Rectal smooth muscle tissue (tissue), 1 donor: ENCODE measurements around the gene RAD51B.

ENCODE experiments used
- H3K27ac ChIP-seq: one replicate; pipeline ENCODE4 v1.7.0; 2013; ENCODE audit warnings: low read depth, low read length, inconsistent platforms
- H3K27me3 ChIP-seq: one replicate; pipeline ENCODE4 v1.7.0; 2013; ENCODE audit warnings: low read length; ENCODE audit not compliant: control insufficient read depth, insufficient read depth
- H3K36me3 ChIP-seq: one replicate; pipeline ENCODE4 v1.7.0; 2013; ENCODE audit warnings: low read length; ENCODE audit not compliant: control insufficient read depth, insufficient read depth
- H3K4me1 ChIP-seq: one replicate; pipeline ENCODE4 v1.7.0; 2013; ENCODE audit warnings: low read length; ENCODE audit not compliant: control insufficient read depth, insufficient read depth
- H3K4me3 ChIP-seq: one replicate; pipeline ENCODE4 v1.7.0; 2013; ENCODE audit warnings: low read length
- H3K9ac ChIP-seq: one replicate; pipeline ENCODE4 v1.7.0; 2013; ENCODE audit warnings: low read length

RAD51B gene

DNA sequence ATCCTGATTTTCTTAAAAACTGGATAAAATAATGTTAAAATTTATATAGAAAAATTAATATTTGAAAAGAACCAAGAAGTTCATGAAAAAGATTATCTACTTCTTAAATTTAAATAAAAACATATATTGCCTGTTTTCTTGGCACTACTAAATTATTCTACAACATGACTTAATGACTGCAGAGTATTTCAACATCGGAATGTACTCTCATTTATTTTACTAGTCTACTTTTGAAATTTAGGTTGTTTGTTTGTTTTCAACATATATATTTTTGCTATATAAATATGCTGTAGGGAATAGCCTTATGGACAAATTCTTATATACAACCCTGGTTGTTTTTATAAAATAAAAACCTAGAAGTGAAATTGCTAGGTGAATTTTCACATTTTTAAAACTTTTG is 231.6 kb downstream of the RAD51B start:
- H3K4me3 ChIP-seq, result no peak overlapping the region
- H3K27me3 ChIP-seq, result no peaks in the 10 kb centered on the region
- H3K4me1 ChIP-seq, result no peaks in the 10 kb centered on the region
- no peak overlapping the region for H3K9ac ChIP-seq
- no peaks in the 10 kb centered on the region for H3K36me3 ChIP-seq
- no peak overlapping the region for H3K27ac ChIP-seq

DNA sequence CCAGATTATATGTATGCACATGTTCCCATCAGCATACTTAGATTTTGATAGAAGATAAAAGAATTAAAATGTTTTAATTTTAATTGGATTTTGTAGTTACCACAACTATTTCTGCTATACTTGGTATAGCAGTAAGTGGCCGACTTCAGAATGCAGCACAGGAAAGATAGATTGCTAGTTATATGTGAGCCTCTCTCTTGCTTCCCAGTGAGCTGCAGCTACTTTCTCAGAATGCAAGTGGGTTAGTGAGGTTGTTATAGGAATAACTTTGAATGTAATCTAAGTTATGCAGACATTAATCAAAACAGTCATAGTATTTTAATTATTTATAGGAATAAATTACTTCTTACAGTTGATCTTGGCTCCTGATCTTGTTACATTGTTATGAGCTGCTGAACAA is 240.6 kb downstream of the RAD51B start:
- Histone ChIP-seq H3K9ac (no peak overlapping the region), H3K27ac (no peak overlapping the region), H3K27me3 (no peaks in the 10 kb centered on the region), H3K4me1 (peaks cover 5% of the 10 kb centered on the region), H3K36me3 (no peaks in the 10 kb centered on the region), H3K4me3 (no peak overlapping the region)

DNA sequence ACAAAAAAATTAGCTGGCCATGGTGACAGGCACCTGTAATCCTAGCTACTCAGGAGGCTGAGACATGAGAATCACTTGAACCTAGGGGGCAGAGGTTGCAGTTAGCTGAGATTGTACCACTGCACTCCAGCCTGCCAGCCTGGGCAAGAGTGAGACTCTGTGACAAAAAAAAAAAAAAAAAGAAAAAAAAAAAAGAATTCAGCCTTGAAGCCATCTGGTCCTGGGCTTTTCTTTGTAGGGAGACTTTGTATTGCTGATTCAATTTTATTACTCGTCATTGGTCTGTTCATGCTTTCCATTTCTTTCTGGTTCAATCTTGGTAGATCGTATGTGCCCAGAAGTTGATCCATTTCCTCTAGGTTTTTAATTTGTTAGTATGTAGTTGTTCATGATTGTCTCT is 243.1 kb downstream of the RAD51B start:
- H3K27me3 ChIP-seq, result no peaks in the 10 kb centered on the region
- H3K9ac ChIP-seq, result no peak overlapping the region
- H3K4me1 ChIP-seq, result peaks cover 5% of the 10 kb centered on the region
- no peak overlapping the region for H3K4me3 ChIP-seq
- no peaks in the 10 kb centered on the region for H3K36me3 ChIP-seq
- no peak overlapping the region for H3K27ac ChIP-seq

DNA sequence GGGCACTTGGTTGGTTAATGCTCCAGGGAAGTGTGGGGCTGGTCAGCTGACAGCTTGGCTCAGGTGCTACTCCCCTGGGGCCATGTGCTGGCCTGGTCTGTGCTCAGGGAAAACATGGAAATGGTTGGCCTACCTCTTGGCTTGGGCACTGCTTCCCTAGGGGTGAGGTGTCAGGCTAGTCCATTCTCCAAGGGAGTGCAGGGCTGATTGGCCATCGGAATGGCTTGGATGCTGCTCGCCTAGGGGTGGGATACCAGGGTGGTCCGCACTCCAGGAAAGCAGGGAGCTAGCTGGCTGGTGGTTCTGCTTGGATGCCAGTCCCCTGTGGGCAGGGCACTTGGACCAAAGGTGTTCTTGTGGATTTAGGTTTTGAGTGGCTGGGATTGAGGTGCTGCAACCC is 245.7 kb downstream of the RAD51B start:
- no peak overlapping the region for H3K9ac ChIP-seq
- no peaks in the 10 kb centered on the region for H3K27me3 ChIP-seq
- H3K27ac ChIP-seq, result no peak overlapping the region
- H3K4me3 ChIP-seq, result no peak overlapping the region
- H3K36me3 ChIP-seq, result no peaks in the 10 kb centered on the region
- no peaks in the 10 kb centered on the region for H3K4me1 ChIP-seq

DNA sequence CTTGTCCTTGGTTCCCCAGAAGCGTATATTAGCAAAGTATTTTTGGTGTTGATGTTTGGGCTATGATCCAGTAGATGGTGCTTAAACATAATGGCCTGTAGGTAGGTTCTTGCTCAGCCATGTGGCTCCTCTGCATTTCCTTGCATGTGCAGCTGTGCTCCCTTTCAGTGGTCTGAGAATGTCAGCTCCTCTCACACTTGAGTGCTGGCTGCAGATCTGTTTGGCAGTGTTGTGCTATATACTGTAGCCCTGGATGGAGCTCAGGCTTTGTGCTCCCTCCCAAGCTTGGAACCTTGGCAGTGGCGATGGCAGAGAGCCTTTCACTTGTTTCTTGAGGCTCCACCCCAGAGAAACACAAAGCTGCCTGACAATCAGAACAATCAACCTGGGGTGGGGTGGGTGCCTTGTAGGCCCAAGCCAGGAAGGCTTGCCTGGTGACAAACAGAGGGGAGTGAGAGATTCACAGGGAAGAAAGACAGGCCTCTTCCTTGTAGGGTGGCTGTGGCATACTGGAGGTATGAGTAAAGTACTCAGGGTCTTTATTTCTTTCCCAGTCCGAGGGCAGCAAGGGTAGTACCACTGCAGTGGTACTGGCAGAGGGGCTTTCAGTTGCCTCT is 255.3 kb downstream of the RAD51B start:
- Histone ChIP-seq H3K36me3 (no peaks in the 10 kb centered on the region), H3K9ac (no peak overlapping the region), H3K27ac (no peak overlapping the region), H3K27me3 (no peaks in the 10 kb centered on the region), H3K4me3 (no peak overlapping the region), H3K4me1 (no peaks in the 10 kb centered on the region)

DNA sequence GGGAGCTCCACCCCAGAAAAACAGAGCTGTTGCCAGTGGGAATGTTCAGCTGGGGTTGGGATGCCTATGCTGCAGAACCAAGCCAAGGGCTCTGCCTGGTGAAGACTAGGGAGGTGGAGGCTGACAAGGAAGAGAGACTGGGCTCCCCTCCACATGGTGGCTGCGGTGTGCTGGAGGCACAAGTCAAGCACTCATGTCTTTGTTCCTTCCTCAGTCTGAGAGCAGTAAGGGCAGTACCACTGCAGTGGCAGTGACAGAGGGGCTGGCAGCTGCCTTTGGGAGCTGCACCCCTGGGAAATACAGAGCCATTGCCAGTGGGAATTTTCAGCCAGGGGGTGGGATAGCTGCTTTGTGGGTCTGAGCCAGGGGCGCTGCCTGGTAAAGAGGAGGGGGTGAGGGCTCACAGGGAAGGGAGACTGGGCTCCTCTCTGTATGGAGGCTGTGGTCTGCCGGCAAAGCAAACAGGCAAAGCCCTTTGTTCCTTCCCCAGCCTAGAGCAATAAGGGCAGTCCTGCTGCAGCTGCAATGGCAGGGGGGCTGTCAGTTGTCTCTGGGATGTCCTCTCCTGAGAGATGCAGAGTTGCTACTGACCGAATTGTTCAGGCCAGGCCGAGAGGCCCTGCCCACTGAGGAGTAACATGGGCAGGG is 255.9 kb downstream of the RAD51B start:
- Histone ChIP-seq H3K9ac (no peak overlapping the region), H3K36me3 (no peaks in the 10 kb centered on the region), H3K27ac (no peak overlapping the region), H3K4me1 (no peaks in the 10 kb centered on the region), H3K27me3 (no peaks in the 10 kb centered on the region), H3K4me3 (no peak overlapping the region)

DNA sequence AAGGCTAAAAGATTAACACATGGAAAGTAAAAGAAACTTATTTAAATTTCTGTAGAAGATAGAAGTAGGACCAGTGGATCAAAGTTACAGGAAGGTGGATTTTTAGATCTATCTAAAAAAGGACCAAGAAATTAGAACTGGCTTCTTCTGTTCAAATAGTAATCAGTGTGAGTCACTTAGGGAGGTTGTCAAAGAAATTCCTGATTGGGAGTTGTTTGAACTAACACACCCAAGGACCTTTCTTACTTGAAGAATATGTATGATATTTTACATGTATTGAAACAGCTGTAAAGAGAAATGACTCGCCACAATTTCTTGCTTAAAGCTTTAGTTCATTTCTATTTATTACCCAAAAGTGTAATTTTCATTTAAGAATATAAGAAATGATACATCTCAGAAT is 256.9 kb downstream of the RAD51B start:
- no peak overlapping the region for H3K27ac ChIP-seq
- no peaks in the 10 kb centered on the region for H3K36me3 ChIP-seq
- H3K4me1 ChIP-seq, result no peaks in the 10 kb centered on the region
- no peaks in the 10 kb centered on the region for H3K27me3 ChIP-seq
- no peak overlapping the region for H3K4me3 ChIP-seq
- H3K9ac ChIP-seq, result no peak overlapping the region

DNA sequence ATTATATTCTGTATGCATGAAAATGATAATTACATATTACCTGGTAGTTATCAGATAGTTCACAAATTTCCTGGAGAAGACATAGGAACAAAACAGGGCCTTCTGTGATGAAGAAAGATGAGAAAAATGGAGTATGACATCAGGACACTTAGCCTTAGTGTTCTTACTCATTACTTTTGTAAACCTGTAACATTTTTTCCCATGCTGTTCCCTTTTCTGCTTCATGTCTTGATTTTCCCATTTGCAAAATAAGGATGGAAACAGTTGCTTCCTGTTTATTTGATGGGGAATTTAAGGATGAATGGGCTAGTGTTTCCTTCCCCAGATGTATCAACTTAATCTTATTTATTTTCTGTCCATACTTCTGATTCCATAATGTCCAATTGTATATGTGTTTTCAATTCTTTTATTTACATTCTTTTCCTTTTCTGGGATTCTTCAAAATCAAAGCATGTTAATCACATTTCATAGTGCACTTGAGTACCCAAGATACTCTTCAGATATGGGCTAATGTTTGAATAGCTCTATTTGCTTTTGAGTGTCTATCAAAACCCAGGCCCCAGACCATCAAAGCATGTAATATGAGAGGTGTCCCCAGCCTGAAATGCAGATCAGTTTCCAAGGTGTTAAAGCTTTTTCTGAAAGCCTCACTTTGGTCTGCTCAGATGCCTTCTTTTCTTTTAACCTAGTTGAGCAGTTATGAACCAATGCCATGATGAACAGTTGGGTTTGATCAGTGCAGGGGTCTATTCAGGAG is 260.5 kb downstream of the RAD51B start:
- Histone ChIP-seq H3K4me1 (no peaks in the 10 kb centered on the region), H3K27me3 (no peaks in the 10 kb centered on the region), H3K36me3 (no peaks in the 10 kb centered on the region), H3K27ac (no peak overlapping the region), H3K4me3 (no peak overlapping the region), H3K9ac (no peak overlapping the region)

DNA sequence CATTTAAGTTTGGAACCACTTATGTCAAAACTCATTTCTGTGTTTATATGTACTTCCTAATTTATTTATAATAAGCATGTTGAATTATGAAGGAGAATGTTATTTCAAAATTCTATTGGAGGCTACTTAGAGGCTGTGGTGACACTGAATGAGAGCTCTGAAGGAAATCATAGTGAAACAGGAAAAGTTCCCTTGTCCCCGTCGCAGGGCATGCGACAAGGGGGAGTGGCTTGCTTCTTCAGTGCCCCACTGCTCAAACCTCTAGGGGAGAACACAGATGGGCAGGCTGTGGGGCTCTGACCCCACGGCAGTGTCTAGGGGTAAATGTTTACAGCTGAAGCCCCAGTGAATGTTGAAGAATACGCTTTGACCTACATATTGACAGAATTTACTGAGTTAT is 261.9 kb downstream of the RAD51B start:
- no peak overlapping the region for H3K9ac ChIP-seq
- no peaks in the 10 kb centered on the region for H3K4me1 ChIP-seq
- no peaks in the 10 kb centered on the region for H3K36me3 ChIP-seq
- H3K27me3 ChIP-seq, result no peaks in the 10 kb centered on the region
- H3K4me3 ChIP-seq, result no peak overlapping the region
- H3K27ac ChIP-seq, result no peak overlapping the region

DNA sequence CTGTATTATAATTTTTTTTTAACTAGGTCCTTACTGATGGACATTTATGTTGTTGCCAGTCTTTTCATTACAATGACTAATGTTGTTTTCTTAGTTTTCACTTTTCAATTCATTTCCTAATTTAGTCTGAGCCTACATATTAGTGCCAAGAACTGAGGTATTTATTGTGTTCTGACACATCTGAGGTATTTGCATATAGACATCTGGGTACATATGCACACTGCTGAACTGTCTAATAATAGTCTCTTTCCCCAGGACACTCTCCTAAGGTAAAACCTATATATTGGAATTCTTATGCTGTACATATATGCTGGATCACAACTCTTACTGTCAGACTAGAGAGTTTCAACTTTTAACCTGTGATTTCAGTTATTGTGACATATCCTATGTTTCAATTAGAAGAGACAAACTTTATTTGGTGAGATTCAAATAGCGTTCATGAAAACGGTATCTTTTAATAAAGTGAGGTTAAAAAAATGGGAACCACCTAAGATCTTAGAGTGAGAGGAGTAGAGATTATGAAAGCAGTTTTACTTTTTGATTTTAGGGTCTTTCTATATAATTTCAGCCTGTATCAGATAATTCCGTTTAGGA is 263.2 kb downstream of the RAD51B start:
- Histone ChIP-seq H3K4me1 (no peaks in the 10 kb centered on the region), H3K27ac (no peak overlapping the region), H3K36me3 (no peaks in the 10 kb centered on the region), H3K4me3 (no peak overlapping the region), H3K9ac (no peak overlapping the region), H3K27me3 (no peaks in the 10 kb centered on the region)

DNA sequence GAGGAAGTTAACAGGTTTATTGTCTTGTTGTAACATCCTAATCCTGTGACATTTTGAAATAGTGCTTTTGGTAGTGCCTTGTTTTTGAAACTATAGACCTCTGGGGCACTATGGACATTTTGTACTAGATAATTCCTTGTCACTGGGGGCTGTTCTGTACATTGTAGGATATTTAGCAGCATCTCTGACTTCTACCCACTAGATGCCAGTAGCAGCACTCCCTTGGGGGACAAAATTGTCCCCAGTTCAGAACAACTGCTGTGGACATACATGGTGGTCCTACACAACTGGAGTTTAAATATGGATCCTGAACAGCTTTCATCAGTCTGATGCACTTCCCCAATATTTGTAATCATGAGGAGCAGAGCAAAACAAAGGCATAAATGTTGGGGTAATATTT is 264.7 kb downstream of the RAD51B start:
- Histone ChIP-seq H3K4me3 (no peak overlapping the region), H3K9ac (no peak overlapping the region), H3K36me3 (no peaks in the 10 kb centered on the region), H3K27ac (no peak overlapping the region), H3K4me1 (peaks cover 11% of the 10 kb centered on the region), H3K27me3 (no peaks in the 10 kb centered on the region)

DNA sequence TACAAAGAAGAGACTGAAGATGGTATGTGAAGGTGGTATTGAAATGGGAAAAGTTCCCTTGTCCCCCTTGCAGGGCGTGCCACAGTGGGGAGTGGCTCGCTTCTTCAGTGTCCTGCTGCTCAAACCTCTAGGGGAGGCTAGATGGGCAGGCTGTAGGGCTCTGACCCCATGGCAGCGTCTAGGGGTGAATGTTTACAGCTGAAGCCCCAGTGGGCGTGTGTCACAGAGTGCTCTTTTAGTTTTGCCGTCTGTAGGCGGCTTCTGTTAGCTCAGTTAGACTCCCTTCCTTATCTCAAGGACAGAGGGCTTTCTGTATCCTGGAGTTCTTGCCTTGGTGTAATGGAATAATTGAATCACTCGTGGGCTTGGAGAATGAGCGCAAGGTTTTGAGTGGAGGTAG is 266.2 kb downstream of the RAD51B start:
- Histone ChIP-seq H3K4me1 (peaks cover 15% of the 10 kb centered on the region), H3K9ac (no peak overlapping the region), H3K4me3 (no peak overlapping the region), H3K36me3 (no peaks in the 10 kb centered on the region), H3K27me3 (no peaks in the 10 kb centered on the region), H3K27ac (no peak overlapping the region)
